SK-N-SH treated with all-trans-retinoic acid at 6 μM for 48 hours (cell line): ENCODE results near the gene CRACR2A.

Source experiments
- ATAC-seq: fragments of 200-7000 bp; cut with Tn5 transposase; 3 replicates; pipeline ENCODE4 v1.9.1; 2020; ENCODE audit warnings: mild to moderate bottlenecking, moderate library complexity
- ARNTL ChIP-seq: fragments of 450-650 bp; formaldehyde crosslinking; IDR thresholded peaks from 2 replicates; pipeline ENCODE4 v1.5.0; 2020; ENCODE audit warnings: low read depth, mild to moderate bottlenecking, moderate library complexity, borderline replicate concordance
- BACH2 ChIP-seq: fragments of 250-450 bp; sonication (Bioruptor Pico); IDR thresholded peaks from 2 replicates; pipeline ENCODE4 v1.9.0; 2021; ENCODE audit warnings: mild to moderate bottlenecking, borderline replicate concordance
- CSDC2 ChIP-seq: fragments of 250-450 bp; sonication (Bioruptor Pico); IDR thresholded peaks from 2 replicates; pipeline ENCODE4 v1.5.0; 2020; ENCODE audit warnings: mild to moderate bottlenecking, moderate library complexity
- CSRNP3 ChIP-seq: fragments of 250-450 bp; sonication (Bioruptor Pico); IDR thresholded peaks from 2 replicates; pipeline ENCODE4 v1.5.1; 2021; ENCODE audit warnings: mild to moderate bottlenecking, moderate library complexity
- ESRRG ChIP-seq: fragments of 250-450 bp; sonication (Bioruptor Pico); IDR thresholded peaks from 2 replicates; pipeline ENCODE4 v1.6.1; 2021; ENCODE audit warnings: mild to moderate bottlenecking
- GLIS3 ChIP-seq: fragments of 250-450 bp; sonication (Bioruptor Pico); IDR thresholded peaks from 2 replicates; pipeline ENCODE4 v1.5.0; 2020; ENCODE audit warnings: mild to moderate bottlenecking, moderate library complexity
- ISL1 ChIP-seq: fragments of 250-450 bp; sonication (Bioruptor Pico); IDR thresholded peaks from 2 replicates; pipeline ENCODE4 v2.1.2; 2022; ENCODE audit warnings: mild to moderate bottlenecking, moderate library complexity
- OSR1 ChIP-seq: fragments of 250-450 bp; sonication (Bioruptor Pico); IDR thresholded peaks from 2 replicates; pipeline ENCODE4 v1.8.0; 2022; ENCODE audit warnings: moderate library complexity, mild to moderate bottlenecking, inconsistent platforms
- PPARA ChIP-seq: fragments of 250-450 bp; sonication (Bioruptor Pico); IDR thresholded peaks from 2 replicates; pipeline ENCODE4 v1.5.0; 2020; ENCODE audit warnings: mild to moderate bottlenecking, borderline replicate concordance
- TOX ChIP-seq: fragments of 250-450 bp; sonication (Bioruptor Pico); IDR thresholded peaks from 2 replicates; pipeline ENCODE4 v1.8.0; 2021; ENCODE audit warnings: mild to moderate bottlenecking, moderate library complexity, borderline replicate concordance
- TSHZ2 ChIP-seq: fragments of 250-450 bp; sonication (Bioruptor Pico); IDR thresholded peaks from 2 replicates; pipeline ENCODE4 v1.5.0; 2020; ENCODE audit warnings: mild to moderate bottlenecking, moderate library complexity
- ZC3H10 ChIP-seq: fragments of 250-450 bp; sonication (Bioruptor Pico); IDR thresholded peaks from 2 replicates; pipeline ENCODE4 v1.5.1; 2021; ENCODE audit warnings: mild to moderate bottlenecking, moderate library complexity
- ZFP3 ChIP-seq: fragments of 250-450 bp; sonication (Bioruptor Pico); IDR thresholded peaks from 2 replicates; pipeline ENCODE4 v1.5.0; 2020; ENCODE audit warnings: mild to moderate bottlenecking, moderate library complexity
- ZFP30 ChIP-seq: fragments of 450-650 bp; formaldehyde crosslinking; IDR thresholded peaks from 2 replicates; pipeline ENCODE4 v1.5.0; 2022; ENCODE audit warnings: mild to moderate bottlenecking, moderate library complexity
- ZNF565 ChIP-seq: fragments of 450-650 bp; formaldehyde crosslinking; conservative IDR thresholded peaks from 2 replicates; pipeline ENCODE4 v1.5.0; 2020; ENCODE audit warnings: low read depth, mild to moderate bottlenecking, moderate library complexity
- ZNF70 ChIP-seq: fragments of 450-650 bp; formaldehyde crosslinking; IDR thresholded peaks from 2 replicates; pipeline ENCODE4 v1.5.0; 2020; ENCODE audit warnings: mild to moderate bottlenecking, moderate library complexity
- ZNF8 ChIP-seq: fragments of 450-650 bp; formaldehyde crosslinking; IDR thresholded peaks from 2 replicates; pipeline ENCODE4 v1.5.0; 2020; ENCODE audit warnings: mild to moderate bottlenecking, moderate library complexity
- TF ChIP-seq, protein P1 (sequence below): fragments of 250-450 bp; sonication (Bioruptor Pico); IDR thresholded peaks from 2 replicates; pipeline ENCODE4 v1.5.1; 2020; ENCODE audit warnings: low read depth, mild to moderate bottlenecking, moderate library complexity
- TF ChIP-seq, protein P2 (sequence below): fragments of 250-450 bp; sonication (Bioruptor Pico); IDR thresholded peaks from 2 replicates; pipeline ENCODE4 v1.8.0; 2020; ENCODE audit warnings: mild to moderate bottlenecking, moderate library complexity, borderline replicate concordance

CRACR2A gene

DNA sequence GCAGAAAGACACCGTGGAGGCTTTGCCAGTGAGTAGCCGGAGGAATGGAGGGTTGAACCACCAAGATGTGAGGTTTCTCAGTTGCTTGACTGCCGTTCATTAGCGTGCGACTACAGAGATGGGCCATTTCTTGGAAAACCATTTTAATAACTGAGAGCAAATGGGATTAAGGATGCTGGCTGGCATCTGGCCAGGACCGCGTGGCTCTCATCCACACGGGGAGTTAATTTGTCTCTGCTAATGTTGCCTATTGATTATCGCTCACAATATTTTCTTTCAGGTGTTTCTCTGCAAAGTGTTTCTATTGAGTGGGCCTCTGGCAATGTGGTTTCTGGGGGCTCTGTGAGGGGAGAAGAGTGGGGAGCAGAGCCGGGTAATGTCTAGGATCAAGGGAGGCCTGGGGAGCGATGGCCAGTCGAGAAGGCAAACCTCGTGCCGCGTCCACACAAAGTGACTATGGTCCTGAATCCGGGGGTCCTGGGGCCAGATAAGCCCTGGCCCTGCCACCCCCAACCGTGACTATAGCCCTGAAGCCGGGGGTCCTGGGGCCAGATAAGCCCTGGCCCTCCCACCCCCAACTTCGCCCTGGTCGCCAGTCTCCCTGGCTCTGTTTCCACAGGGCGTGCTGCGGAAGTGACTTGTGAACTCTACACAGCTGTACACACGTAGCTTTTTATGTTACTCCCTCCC, 151.3 kb downstream of the CRACR2A start:
- no peak for ATAC-seq
- TF ChIP-seq ZC3H10 (CRISPR knock-in tag) (no peak), OSR1 (CRISPR knock-in tag) (no peak), ZFP30 (CRISPR knock-in tag) (no peak), GLIS3 (CRISPR knock-in tag) (no peak), ARNTL (CRISPR knock-in tag) (no peak), ZFP3 (no peak)
- TF ChIP-seq, protein P1, sequence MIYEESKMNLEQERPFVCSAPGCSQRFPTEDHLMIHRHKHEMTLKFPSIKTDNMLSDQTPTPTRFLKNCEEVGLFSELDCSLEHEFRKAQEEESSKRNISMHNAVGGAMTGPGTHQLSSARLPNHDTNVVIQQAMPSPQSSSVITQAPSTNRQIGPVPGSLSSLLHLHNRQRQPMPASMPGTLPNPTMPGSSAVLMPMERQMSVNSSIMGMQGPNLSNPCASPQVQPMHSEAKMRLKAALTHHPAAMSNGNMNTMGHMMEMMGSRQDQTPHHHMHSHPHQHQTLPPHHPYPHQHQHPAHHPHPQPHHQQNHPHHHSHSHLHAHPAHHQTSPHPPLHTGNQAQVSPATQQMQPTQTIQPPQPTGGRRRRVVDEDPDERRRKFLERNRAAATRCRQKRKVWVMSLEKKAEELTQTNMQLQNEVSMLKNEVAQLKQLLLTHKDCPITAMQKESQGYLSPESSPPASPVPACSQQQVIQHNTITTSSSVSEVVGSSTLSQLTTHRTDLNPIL (CRISPR knock-in tag), result no peak
- TF ChIP-seq, all 23 proteins: peak for 0

GRCh38 chr12:3600951-3601350, 152.0 kb downstream of the CRACR2A start:
- no peak for ATAC-seq

DNA sequence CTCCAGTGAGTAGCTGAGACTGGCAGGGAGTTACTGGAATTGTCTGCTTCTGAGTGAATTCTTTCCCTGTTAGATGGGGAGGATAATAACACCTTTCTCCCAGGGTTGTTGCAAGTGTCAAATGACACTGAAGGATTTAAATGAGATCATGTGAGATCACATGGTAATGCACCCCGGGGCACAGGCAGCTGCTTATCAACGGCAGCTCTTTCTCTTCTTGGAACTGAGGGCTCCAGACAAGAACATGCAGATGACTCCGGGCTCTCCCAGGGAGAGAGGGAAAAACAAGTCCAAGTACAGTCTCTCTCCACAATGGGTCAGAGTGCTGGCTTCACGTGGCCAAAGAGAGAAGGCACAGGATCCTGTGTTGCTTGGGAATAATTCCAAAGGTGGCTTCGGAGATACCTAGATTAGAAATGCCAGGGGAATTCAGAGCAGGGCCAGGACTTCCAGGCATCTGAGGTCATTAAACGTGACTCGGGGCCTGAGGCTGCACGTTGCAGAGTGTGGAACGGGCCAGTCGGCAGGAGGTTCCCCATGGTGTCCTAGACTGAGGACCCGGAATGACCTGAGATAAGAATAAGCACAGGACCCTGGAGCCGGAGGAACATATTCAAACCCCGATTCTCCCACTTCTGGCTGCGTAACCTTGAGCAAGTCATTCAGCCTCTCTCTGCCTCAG, 152.7 kb downstream of the CRACR2A start:
- ATAC-seq, result no peak
- TF ChIP-seq BACH2 (CRISPR knock-in tag) (no peak), TOX (CRISPR knock-in tag) (no peak), PPARA (CRISPR knock-in tag) (no peak), ARNTL (CRISPR knock-in tag) (no peak), CSRNP3 (CRISPR knock-in tag) (no peak), ISL1 (CRISPR knock-in tag) (no peak), ESRRG (no peak), ZC3H10 (CRISPR knock-in tag) (no peak), ZFP3 (no peak), ZNF565 (CRISPR knock-in tag) (no peak), GLIS3 (CRISPR knock-in tag) (no peak), TSHZ2 (CRISPR knock-in tag) (no peak)
- TF ChIP-seq, protein P1 (CRISPR knock-in tag), result no peak
- TF ChIP-seq, protein P2, sequence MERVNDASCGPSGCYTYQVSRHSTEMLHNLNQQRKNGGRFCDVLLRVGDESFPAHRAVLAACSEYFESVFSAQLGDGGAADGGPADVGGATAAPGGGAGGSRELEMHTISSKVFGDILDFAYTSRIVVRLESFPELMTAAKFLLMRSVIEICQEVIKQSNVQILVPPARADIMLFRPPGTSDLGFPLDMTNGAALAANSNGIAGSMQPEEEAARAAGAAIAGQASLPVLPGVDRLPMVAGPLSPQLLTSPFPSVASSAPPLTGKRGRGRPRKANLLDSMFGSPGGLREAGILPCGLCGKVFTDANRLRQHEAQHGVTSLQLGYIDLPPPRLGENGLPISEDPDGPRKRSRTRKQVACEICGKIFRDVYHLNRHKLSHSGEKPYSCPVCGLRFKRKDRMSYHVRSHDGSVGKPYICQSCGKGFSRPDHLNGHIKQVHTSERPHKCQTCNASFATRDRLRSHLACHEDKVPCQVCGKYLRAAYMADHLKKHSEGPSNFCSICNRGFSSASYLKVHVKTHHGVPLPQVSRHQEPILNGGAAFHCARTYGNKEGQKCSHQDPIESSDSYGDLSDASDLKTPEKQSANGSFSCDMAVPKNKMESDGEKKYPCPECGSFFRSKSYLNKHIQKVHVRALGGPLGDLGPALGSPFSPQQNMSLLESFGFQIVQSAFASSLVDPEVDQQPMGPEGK (CRISPR knock-in tag), result no peak

More at GRCh38 chr12:3600951-3601350, 152.0 kb downstream of the CRACR2A start:
- TF ChIP-seq ZNF8 (no peak), CSRNP3 (CRISPR knock-in tag) (no peak), ZC3H10 (CRISPR knock-in tag) (no peak), CSDC2 (CRISPR knock-in tag) (no peak), ZNF70 (CRISPR knock-in tag) (no peak), GLIS3 (CRISPR knock-in tag) (no peak)
- TF ChIP-seq, protein P2 (CRISPR knock-in tag), result no peak
